GM13976 (cell line): Measurements from ENCODE around the gene ICE2.

ENCODE experiments used
- DNase-seq: peaks from one replicate; pipeline ENCODE4 v3.0.0; 2012; ENCODE audit warnings: low spot score
- CTCF ChIP-seq: IDR thresholded peaks from 2 replicates; pipeline ENCODE4 v1.5.1; 2012; ENCODE audit warnings: borderline replicate concordance, mild to moderate bottlenecking; ENCODE audit not compliant: insufficient read depth; ENCODE audit errors: extremely low read depth, missing control alignments, control extremely low read depth
- in situ Hi-C: fragments of 300-500 bp; cut with MboI; formaldehyde crosslinking; loops from one replicate; pipeline ENCODE4 v1.12.0; 2022; ENCODE audit warnings: low sequenced_read_pairs, mixed read lengths, inconsistent platforms; ENCODE audit not compliant: unreplicated experiment

Gene ICE2

GRCh38 chr15:60397772-60398445 is 81.0 kb downstream of the ICE2 start, which contains the start of gene ANXA2:
ANXA2 (minus strand) TSS chr15:60397986; CDS start chr15:60386075, 11,911 bp downstream.
- no peak for TF ChIP-seq CTCF
- in situ Hi-C loops = no loop called here

GRCh38 chr15:60396958-60397771 is 81.8 kb downstream of the ICE2 start:
- in situ Hi-C loops = no loop called here
- DNase-seq = peak; percentile 84
- TF ChIP-seq CTCF = no peak

More at GRCh38 chr15:60397772-60398445, 81.0 kb downstream of the ICE2 start, which contains the start of gene ANXA2:
- peak; percentile 92 for DNase-seq

- in situ Hi-C loops = no loop called here
- TF ChIP-seq CTCF = no peak
- no peak for DNase-seq
These were observed 82.4 kb downstream of the ICE2 start for GRCh38 chr15:60396560-60396957.

GRCh38 chr15:60396100-60396499 is 82.8 kb downstream of the ICE2 start:
- in situ Hi-C loops = no loop called here
- TF ChIP-seq CTCF = no peak
- no peak for DNase-seq

- in situ Hi-C loops = no loop called here
- no peak for TF ChIP-seq CTCF
These were observed 83.5 kb downstream of the ICE2 start for GRCh38 chr15:60395276-60396011.

GRCh38 chr15:60394689-60395097 is 84.2 kb downstream of the ICE2 start:
- no peak for TF ChIP-seq CTCF
- in situ Hi-C loops = no loop called here
- DNase-seq = no peak

More at GRCh38 chr15:60395276-60396011, 83.5 kb downstream of the ICE2 start:
- no peak for DNase-seq
